ENCODE results near the gene MLIP.

MLIP gene

GRCh38 chr6:54308289-54308985 is 197.2 kb downstream of the MLIP start, which contains the start of gene TINAG:
Gene TINAG (plus strand): TSS chr6:54308441. CDS start chr6:54308551, 110 bp downstream.
- WGBS = 96% methylated on average over 9 of the region's 10 CpGs
- Histone ChIP-seq H3K9me3 (ENCODE audit: insufficient read depth, low read depth, low read length) (no peaks in the 10 kb centered on the region), H3K4me3 (ENCODE audit: low read length) (no peak within 1 kb of the TSS), H3K9ac (ENCODE audit: low read depth, low read length) (no peak within 1 kb of the TSS), H3K27me3 (ENCODE audit: insufficient read depth, low read length) (no peaks in the 10 kb centered on the region), H3K4me1 (ENCODE audit: insufficient read depth, low read length) (no peaks in the 10 kb centered on the region), H3K36me3 (ENCODE audit: insufficient read depth, low read length) (no peaks in the 10 kb centered on the region), H3K27ac (ENCODE audit: low read depth, low read length) (no peak within 1 kb of the TSS)

- no peak overlapping the region for H3K27ac ChIP-seq (ENCODE audit: low read depth, low read length)
- no peaks in the 10 kb centered on the region for H3K4me1 ChIP-seq (ENCODE audit: insufficient read depth, low read length)
- WGBS = 96% methylated on average over 4 of the region's 4 CpGs
- no peak overlapping the region for H3K4me3 ChIP-seq (ENCODE audit: low read length)
- H3K27me3 ChIP-seq (ENCODE audit: insufficient read depth, low read length) = no peaks in the 10 kb centered on the region
- no peak overlapping the region for H3K9ac ChIP-seq (ENCODE audit: low read depth, low read length)
- H3K36me3 ChIP-seq (ENCODE audit: insufficient read depth, low read length) = no peaks in the 10 kb centered on the region
- H3K9me3 ChIP-seq (ENCODE audit: insufficient read depth, low read depth, low read length) = no peaks in the 10 kb centered on the region
Observed at GRCh38 chr6:54308986-54309315, 197.7 kb downstream of the MLIP start.

- no peak overlapping the region for H3K9ac ChIP-seq (ENCODE audit: low read depth, low read length)
- 87% methylated on average over 1 of the region's 1 CpG for WGBS
- H3K36me3 ChIP-seq (ENCODE audit: insufficient read depth, low read length) = no peaks in the 10 kb centered on the region
- H3K4me3 ChIP-seq (ENCODE audit: low read length) = no peak overlapping the region
- H3K9me3 ChIP-seq (ENCODE audit: insufficient read depth, low read depth, low read length) = no peaks in the 10 kb centered on the region
- no peak overlapping the region for H3K27ac ChIP-seq (ENCODE audit: low read depth, low read length)
- no peaks in the 10 kb centered on the region for H3K4me1 ChIP-seq (ENCODE audit: insufficient read depth, low read length)
- H3K27me3 ChIP-seq (ENCODE audit: insufficient read depth, low read length) = no peaks in the 10 kb centered on the region
Observed at GRCh38 chr6:54310377-54311152, 199.3 kb downstream of the MLIP start.

GRCh38 chr6:54315656-54316055 is 204.4 kb downstream of the MLIP start:
- no peak overlapping the region for H3K9ac ChIP-seq (ENCODE audit: low read depth, low read length)
- H3K27ac ChIP-seq (ENCODE audit: low read depth, low read length) = no peak overlapping the region
- H3K4me3 ChIP-seq (ENCODE audit: low read length) = no peak overlapping the region
- no peaks in the 10 kb centered on the region for H3K27me3 ChIP-seq (ENCODE audit: insufficient read depth, low read length)
- WGBS = 88% methylated on average over 4 of the region's 4 CpGs
- H3K9me3 ChIP-seq (ENCODE audit: insufficient read depth, low read depth, low read length) = no peaks in the 10 kb centered on the region
- no peaks in the 10 kb centered on the region for H3K36me3 ChIP-seq (ENCODE audit: insufficient read depth, low read length)
- H3K4me1 ChIP-seq (ENCODE audit: insufficient read depth, low read length) = no peaks in the 10 kb centered on the region
